ENCODE measurements around the gene PKN1. TPM values are rescaled to one million over a fixed set of nuclear protein-coding genes. Genes with fewer than 3 reads are reported as not detected.
A peak's percentile ranks its signal among the peaks of the same experiment; 100 is the strongest.

The PKN1 gene
- total and polyA plus RNA-seq, 2 donors (not counting 1 experiment from before 2014, with no cell fraction given): 114 to 171 TPM

GRCh38 chr19:14496029-14496833, 63.1 kb downstream of the PKN1 start, which contains the start of gene GIPC1:
GIPC1 (minus strand) TSS chr19:14496127; CDS start chr19:14482976, 13,151 bp downstream.
- H2AFZ ChIP-seq (ENCODE audit: insufficient read depth, low read depth, low read length, poor library complexity, severe bottlenecking): peak within 1 kb of the TSS; percentile 81
- H3K4me1 Mint-ChIP-seq: peaks cover 14% of the 10 kb centered on the region

More at GRCh38 chr19:14496029-14496833, 63.1 kb downstream of the PKN1 start, which contains the start of gene GIPC1:
- intact Hi-C loops (cut with micrococcal nuclease): loop anchor here (1.0 kb wide), 1 partner anchor 22 kb away; the partner anchor contains the start of gene DNAJB1
- Mint-ChIP-seq H3K27ac (peak within 1 kb of the TSS; percentile 78), H3K4me3 (peak within 1 kb of the TSS; percentile 86), H3K9me3 (ENCODE audit: insufficient read depth) (no peaks in the 10 kb centered on the region), H3K27me3 (no peaks in the 10 kb centered on the region)
- peak within 1 kb of the TSS in 1 of 2 donors; percentile 24 for H3K27ac ChIP-seq (ENCODE audit: low read length in 2 of 2)
- ChIA-PET POLR2A (interaction anchor here (0.7 to 1.4 kb wide), 4 partner anchors 21 to 642 kb away, joined by 3 to 6 read pairs (median 4); partner anchors contain the start of genes DNAJB1 and IL27RA), CTCF (interaction anchor here (0.6 to 2.4 kb wide), 5 partner anchors 9 to 1991 kb away, joined by 3 to 9 read pairs (median 4); no protein-coding TSS in a partner anchor)
- peak within 1 kb of the TSS in 4 of 5 experiments; percentile 62 to 69 (median 62) for H3K4me3 ChIP-seq (ENCODE audit: control extremely low read depth in 1 of 5, extremely low read depth in 1 of 5, insufficient read depth in 1 of 5, low read depth in 2 of 5, low read length in 4 of 5)
- H3K27me3 ChIP-seq (replicated peaks in 1 of 4; ENCODE audit: control extremely low read depth in 1 of 4, control insufficient read depth in 3 of 4, insufficient read depth in 4 of 4, low read length in 3 of 4): no peaks in the 10 kb centered on the region
- TF ChIP-seq CTCF (IDR thresholded peaks at IDR 0.05): no peak
- no peak for TF ChIP-seq EZH2 (IDR thresholded peaks at IDR 0.05; ENCODE audit: borderline replicate concordance, insufficient read depth, low read depth, low read length, poor library complexity, severe bottlenecking)
- WGBS (ENCODE audit: insufficient coverage): 8% methylated on average over 71 of the region's 71 CpGs
- peaks cover 6 to 16% of the 10 kb centered on the region in 2 donors for H3K4me1 ChIP-seq (ENCODE audit: control insufficient read depth in 2 of 2, insufficient read depth in 2 of 2, low read length in 2 of 2)
- DNase-seq: peak; percentile 89
- peak; percentile 90 for ATAC-seq (ENCODE audit: low read depth)
- peaks cover 0 to 4% (median 0%) of the 10 kb centered on the region in 3 donors for H3K9me3 ChIP-seq (ENCODE audit: control extremely low read depth in 1 of 3, control insufficient read depth in 2 of 3, insufficient read depth in 1 of 3, low read length in 2 of 3)
- H3K9ac ChIP-seq (ENCODE audit: low read length): peak within 1 kb of the TSS; percentile 70
- no peaks in the 10 kb centered on the region for H3K36me3 ChIP-seq (replicated peaks in 1 of 2; ENCODE audit: control extremely low read depth in 1 of 2, control insufficient read depth in 1 of 2, extremely low read depth in 1 of 2, insufficient read depth in 2 of 2, low read length in 1 of 2)
- H3K79me2 ChIP-seq (ENCODE audit: control insufficient read depth, insufficient read depth, low read length): no peaks in the 10 kb centered on the region
- H4K20me1 ChIP-seq (ENCODE audit: control insufficient read depth, insufficient read depth, low read length, poor library complexity, severe bottlenecking): no peaks in the 10 kb centered on the region
- H3K4me2 ChIP-seq (replicated peaks; ENCODE audit: low read depth, low read length, poor library complexity, severe bottlenecking): peak within 1 kb of the TSS; percentile 90

All from B cell (primary cell).